CD4-positive, alpha-beta T cell treated with Interleukin-15 for 1 hour (primary cell): Measurements from ENCODE around the gene VCX.
"Not testable (repeated sequence)": the region's sequence is repeated elsewhere in the genome, so short reads cannot be mapped to it uniquely, and the experiment has no call there.

ENCODE experiments used
- DNase-seq: peaks from one replicate; pipeline ENCODE4 v3.0.0-alpha.2; 2020

The VCX gene

DNA sequence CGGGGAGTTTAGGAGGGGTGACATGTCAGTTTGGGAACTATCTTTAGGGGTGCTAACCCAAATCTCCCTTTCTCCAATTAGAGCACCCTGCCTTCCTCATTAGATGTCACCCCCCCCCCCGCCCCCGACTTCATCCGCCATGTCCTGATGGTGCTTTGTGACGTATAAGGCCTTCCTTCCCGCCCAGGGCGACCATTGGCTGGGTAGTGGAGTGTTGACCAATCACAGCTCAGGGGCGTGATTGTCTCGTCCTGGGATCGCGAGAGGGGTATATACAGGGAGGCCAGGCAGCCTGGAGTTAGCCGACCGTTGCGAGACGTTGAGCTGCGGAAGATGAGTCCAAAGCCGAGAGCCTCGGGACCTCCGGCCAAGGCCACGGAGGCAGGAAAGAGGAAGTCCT is at the start of gene VCX:
Gene VCX (plus strand): TSS at position 301 of the 400 bp plus-strand sequence. CDS start 33 bp downstream, at position 334.
- not testable (repeated sequence) for DNase-seq

DNA sequence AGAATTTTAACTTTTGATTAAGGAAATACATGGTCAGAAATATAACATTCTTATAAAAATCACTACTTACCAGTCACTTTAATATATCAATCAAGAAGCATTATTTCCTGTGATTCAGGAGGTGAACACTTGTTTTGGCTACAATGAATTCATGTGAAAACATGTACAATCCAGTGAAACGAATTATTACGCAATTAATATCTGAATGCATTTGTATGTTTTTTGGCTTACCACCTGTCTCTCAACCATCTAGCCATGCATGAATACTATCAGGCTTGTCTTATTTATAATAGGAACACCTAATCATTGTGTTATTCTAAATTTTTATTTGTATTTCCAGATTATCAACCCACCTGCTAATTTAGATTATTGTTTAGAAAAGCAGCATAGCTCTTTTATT is 44.6 kb upstream of the VCX start:
- DNase-seq, result no peak

DNA sequence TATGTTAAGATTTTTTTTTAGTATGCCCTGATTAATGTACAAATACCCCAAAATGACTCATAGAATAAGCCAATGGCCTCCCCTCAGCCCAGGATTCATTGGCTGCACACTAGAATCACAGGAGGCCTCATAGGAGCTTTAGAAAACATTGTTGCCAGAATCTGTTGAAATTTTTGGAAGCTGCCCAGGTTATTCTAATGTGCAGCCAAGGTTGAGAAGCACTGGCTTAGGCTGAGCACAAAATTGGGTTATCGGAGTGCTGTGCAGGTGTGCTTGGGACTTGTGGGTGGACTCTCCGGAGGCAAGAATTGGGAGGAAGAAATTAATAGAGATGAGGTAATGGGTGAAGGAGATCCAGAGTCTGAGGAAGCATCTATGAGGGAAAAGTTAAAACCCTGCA is 41.3 kb upstream of the VCX start:
- no peak for DNase-seq

DNA sequence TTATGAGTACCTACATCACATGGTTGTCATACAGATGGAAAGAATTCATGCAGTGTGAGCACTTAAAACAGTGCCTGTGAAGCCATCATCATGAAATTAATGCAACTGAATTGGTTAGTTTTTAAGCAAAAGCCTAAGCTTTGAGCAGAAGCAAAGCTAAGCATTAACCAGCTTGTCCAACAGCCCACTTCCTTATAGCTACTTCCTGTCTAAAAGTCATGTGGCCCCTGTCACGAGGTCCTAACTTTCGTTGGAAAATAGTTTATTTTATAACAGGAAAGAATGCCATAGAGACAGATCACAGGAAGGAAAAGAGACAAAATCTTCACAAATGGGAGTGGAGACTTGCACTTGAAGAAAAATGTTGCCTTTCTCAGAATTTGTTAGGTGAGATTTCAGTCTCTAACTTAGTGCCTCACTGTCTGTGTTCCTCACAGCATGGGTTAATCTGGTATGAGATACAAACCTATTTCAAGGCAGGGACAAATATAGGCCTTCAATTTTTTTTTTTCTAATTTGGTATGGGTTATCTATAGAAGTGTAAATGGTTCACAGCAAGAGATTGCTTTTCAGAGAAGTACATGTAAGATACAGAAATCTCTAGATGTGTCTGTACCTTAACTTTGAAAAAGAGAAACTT is 27.7 kb upstream of the VCX start:
- no peak for DNase-seq

DNA sequence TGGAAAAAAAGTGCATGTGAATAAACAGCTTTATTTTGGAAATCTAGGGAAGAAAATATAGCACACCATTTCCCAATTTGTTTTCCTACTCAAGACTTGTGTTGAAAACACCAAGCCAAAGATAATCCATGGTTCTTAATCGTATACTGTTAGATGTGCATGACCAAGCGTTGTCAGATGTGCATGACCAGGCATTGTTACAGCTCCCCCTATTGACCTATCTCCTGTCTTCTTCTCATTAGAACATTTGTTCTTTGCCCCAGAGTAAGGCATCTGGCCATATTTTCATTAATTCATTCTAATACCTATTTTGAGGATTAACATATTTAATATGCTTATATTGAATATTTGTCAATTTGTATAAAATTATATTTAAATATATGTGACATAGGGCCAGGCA is 14.4 kb upstream of the VCX start:
- DNase-seq, result no peak

DNA sequence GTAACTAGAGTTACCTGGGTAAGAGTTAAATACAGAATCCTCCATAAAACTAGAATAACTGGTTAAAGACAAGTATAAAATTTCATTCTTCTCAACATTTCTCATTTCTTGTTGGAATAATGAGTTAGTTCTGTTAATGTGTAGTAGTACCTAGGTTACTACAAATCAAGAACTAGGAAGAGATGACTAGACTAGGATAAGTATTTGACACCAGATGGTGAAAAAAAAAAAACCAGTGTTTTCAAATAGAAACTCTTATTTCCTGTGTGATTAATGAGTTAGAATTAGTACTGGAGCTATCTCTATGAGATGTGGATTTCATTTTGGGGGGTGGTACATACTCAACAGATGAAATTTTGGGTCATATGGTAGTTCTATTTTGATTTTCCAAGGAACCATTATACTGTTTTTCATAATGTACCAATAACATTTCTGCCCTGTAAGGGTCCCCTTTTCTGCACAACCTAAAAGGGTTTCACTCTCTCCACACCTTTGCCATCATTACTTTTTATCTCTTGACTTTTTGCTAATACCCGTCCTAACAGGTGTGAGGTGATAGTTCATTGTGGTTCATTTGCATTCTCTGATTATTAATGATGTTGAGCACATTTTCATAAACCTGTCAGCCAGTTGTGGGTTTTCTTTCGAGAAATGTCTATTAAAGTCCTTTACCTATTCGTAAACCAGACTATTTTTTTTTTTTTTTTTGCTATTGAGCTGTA is 1.7 kb upstream of the VCX start:
- no peak for DNase-seq

DNA sequence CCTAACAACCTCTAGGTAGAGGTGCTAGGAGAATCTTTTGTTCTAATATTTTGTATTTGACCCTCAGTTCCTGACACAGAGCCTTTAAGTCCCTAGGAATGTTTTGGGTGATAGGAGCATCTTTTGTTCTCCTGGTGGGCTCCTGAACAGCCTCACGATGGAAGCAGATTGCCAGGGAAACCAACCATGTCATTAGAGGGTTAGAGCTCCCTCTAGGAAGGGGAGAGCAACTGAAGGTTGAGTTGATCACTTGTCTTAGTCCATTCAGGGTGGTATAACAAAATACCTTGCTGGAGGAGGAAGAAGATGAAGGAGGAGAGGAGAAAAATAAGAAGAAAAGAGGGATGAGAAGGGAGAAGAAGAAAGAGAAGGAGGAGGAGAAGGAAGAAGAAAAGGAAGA is 9.2 kb downstream of the VCX start:
- DNase-seq, result no peak

DNA sequence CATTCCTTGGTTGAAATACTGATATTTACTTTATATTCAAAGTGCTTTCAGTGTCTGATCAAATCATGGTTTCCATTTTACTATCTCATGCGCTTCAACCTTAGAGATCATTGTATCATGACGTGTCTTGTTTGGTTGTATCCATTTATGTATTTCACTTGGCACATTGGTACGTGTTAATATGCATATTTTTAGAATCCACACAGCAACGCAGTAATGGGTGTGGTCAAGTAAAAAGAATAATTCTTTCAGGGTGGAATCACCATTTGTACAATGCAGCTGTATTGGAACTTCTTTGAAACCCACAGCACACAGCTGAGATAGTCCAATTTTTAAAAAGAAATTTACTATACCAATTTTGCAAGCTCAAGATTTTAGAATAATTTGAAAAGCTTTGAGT is 29.1 kb downstream of the VCX start:
- DNase-seq, result no peak

DNA sequence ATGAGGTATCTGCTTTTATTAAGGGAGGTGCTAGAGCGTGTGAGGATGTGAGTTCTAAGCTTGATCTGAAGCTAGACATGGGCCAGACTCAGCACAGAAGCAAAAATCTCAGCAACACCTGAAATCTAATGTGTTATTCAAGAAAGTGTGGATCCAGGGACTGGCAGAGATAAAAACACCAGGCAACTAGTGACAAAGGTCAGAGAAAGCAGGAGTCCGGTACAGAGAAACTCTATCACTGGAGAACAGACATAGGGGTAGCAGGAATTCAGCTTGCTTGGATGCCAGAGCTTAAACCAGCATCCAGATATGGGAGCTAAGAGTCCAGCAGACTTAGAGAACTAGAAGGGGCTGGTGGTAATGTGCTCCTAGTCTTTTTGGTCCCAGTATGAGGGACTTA is 34.0 kb downstream of the VCX start:
- no peak for DNase-seq

DNA sequence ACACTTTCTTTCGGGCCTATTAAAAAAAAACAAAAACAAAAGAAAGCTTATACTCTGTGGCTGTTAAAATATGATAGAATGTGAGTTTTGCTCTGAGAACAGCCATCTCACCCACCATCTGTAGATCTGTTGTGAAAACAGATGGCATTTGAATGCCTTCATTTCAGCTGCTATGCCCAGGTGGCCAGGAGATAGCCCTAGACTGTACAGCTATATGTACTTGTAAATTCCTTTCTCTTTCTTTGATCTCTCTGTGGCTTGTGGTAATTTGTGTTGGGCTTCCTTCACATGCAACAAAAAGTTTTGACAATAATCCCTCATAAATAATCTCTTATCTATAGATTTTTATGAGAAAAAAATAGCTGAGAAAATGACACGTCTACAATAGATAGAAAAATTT is 46.2 kb downstream of the VCX start:
- DNase-seq, result no peak

DNA sequence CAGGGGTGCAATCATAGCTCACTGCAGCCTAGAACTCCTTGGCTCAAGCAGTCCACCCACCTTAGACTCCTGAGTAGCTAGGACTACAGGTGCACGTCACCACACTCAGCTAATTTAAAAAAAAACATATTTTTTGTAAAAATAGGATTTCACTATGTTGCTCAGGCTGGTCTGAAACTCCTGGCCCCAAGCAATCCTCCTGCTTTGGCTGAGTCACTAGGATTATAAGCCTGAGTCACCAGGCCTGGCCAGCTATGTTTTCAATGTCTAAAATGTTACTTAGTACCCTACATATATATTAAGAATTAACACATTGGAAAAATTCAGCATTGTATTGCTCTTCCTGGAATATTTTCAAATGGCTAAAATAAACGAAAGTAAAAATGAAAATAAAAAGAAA is 46.7 kb downstream of the VCX start:
- no peak for DNase-seq

DNA sequence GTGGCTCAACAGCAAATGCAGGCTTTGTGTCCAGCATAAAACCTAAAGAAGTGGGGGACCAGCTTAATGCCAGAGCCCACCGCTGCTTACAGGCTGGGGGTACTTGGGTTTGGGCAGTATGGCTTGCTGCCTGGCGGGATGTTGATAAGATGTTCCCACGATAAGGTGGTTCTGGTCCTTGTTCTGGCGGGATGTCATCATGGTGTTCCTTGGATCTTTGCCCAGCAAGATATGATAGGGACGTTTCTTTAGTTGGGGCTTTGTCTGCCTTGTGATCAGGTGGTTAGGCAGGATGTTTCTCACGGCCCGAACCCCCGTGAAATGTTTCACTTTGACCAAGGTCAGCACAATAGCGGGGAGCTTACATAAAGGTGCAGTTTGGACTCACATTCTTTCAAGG is 49.0 kb downstream of the VCX start:
- DNase-seq, result no peak
